Activated CD4-positive, alpha-beta T cell treated with anti-CD3 and anti-CD28 coated beads, Interleukin-2, Interleukin-6, amounts not matched to agents 100 ng/mL and 50 ng/mL, durations not matched to agents 16 hours and 8 hours (primary cell): ENCODE data around the gene CD6.

Experiments used
- DNase-seq: peaks from one replicate; pipeline ENCODE4 v3.0.0-alpha.2; 2020

CD6 gene, protein sequence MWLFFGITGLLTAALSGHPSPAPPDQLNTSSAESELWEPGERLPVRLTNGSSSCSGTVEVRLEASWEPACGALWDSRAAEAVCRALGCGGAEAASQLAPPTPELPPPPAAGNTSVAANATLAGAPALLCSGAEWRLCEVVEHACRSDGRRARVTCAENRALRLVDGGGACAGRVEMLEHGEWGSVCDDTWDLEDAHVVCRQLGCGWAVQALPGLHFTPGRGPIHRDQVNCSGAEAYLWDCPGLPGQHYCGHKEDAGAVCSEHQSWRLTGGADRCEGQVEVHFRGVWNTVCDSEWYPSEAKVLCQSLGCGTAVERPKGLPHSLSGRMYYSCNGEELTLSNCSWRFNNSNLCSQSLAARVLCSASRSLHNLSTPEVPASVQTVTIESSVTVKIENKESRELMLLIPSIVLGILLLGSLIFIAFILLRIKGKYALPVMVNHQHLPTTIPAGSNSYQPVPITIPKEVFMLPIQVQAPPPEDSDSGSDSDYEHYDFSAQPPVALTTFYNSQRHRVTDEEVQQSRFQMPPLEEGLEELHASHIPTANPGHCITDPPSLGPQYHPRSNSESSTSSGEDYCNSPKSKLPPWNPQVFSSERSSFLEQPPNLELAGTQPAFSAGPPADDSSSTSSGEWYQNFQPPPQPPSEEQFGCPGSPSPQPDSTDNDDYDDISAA

DNA sequence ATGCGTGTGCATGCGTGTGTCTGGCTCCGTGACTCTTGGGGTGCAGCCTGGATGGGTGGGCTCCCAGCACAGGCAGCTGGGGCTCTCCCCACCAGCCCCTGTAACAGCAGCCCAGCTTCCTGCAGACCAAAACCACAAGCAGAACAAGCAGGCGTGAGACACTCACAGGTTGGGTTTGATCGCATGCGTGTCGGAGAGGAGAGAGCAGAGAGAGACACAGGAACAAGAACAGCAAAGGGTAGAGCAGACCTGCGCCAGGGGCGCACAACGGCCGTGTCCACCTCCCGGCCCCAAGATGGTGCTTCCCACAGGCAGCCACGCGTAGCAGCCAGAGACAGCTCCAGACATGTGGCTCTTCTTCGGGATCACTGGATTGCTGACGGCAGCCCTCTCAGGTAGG lies at the start of gene CD6:
TSS of gene CD6 (plus strand) at position 161 of the 400 bp plus-strand sequence. CDS start at position 347, 186 bp downstream.
- DNase-seq, result peak; percentile 82

DNA sequence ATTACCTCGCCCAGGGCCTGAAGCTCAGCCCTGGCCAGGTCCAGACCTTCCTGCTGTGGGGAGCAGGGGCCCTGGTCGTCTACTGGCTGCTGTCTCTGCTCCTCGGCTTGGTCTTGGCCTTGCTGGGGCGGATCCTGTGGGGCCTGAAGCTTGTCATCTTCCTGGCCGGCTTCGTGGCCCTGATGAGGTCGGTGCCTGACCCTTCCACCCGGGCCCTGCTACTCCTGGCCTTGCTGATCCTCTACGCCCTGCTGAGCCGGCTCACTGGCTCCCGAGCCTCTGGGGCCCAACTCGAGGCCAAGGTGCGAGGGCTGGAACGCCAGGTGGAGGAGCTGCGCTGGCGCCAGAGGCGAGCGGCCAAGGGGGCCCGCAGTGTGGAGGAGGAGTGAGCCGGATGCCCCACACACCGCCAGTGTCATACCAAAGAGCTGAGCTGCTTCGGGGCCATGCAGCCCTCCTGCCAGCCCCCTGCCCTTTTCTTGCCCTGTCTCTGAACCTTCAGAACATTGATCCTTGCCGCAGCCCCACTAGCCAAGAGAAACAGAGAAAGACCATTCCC lies 49.6 kb upstream of the CD6 start:
- DNase-seq, result no peak

DNA sequence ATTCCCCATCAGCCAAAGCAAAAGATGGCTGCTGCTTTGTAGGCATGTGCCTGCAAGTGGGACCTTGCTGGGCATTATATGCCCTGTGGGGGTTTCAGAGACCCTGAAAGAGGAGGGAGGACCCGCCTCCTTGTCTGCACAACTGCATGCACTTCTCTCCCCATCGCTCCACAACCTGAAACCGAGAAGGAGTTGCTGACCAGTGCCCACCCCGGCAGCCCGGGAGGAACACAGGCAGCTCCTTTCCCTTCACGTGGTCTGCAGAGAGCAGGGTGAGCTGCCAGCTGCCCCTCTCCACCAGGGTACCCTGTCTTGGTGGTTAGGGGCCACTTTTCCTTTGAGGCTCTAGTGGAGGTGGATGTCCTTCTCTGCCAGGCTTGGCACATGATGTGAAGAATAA lies 48.6 kb upstream of the CD6 start:
- DNase-seq, result no peak

DNA sequence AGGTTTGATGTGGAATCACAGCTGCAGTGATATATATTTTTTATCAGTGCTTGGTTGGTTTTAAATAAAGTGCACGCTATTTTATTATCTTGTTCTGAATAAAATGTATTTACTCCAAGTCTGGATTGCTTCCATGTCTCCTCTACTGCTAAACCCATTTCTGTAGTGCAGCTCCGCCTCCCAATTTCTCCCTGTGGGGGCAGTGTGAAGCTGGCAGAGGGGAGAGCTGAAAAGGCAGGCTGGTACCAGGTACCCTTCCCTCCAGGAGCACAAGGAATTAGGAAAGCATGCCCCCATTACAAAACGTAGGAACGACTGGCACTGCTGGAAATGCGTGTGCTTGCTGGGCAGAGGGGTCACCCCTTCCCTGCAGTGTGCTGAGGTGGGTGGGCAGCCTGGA lies 48.2 kb upstream of the CD6 start:
- no peak for DNase-seq

DNA sequence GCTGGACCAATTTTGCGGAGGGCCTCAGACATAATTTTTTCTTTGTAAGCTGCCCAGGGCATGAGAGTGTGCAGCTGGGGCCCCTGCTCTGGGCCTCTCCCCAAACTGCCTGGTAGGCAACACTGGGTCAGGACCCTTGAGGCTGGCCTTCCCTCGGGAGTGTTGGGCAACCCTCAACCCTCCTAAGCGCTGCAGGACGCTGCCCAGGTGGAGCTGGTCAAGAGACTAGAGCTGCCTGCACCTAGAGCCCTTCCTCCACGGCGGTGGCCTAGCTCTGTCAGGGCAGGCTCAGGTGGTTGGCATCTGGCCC lies 47.7 kb upstream of the CD6 start:
- no peak for DNase-seq

DNA sequence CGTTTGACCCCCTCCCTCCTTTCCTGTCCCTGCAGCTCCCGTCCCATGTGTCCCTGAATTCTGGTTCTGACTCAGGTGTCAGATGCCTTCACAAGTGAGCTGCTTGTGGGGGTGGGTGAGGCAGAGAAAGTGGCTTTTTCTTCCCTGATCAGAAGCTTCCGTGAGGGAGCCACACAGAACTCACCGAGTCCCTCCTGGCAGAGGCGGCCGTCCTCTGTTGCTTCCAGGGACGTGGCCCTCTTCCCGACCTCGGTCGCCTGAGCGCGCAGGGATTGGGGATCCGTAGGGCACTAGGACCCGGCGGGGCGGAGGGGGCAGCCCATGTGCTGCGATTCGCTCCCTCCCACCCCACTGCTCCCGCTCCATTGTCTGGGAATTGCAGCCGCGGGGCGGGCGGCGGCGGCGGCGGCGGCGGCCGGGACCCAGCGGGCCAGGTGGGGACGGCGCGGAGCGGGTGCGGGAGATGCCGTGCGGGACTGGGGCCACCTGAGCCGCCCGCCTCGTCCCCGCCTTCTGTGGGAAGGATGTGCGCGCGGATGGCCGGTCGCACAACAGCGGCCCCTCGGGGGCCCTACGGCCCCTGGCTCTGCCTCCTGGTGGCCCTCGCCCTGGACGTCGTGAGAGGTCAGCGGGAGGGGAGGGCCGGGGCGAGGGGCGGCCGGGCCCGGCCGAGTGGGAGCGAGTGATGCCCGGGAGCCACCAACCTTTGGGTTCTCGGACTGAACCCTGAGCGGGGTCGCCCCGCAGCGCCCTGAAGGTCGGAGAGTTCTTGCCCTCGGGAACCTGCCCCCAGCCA lies 47.2 kb upstream of the CD6 start, which contains the start of gene TMEM132A:
TSS of gene TMEM132A (plus strand) at position 351 of the 796 bp plus-strand sequence. CDS start at position 525, 174 bp downstream.
- DNase-seq, result peak; percentile 29

DNA sequence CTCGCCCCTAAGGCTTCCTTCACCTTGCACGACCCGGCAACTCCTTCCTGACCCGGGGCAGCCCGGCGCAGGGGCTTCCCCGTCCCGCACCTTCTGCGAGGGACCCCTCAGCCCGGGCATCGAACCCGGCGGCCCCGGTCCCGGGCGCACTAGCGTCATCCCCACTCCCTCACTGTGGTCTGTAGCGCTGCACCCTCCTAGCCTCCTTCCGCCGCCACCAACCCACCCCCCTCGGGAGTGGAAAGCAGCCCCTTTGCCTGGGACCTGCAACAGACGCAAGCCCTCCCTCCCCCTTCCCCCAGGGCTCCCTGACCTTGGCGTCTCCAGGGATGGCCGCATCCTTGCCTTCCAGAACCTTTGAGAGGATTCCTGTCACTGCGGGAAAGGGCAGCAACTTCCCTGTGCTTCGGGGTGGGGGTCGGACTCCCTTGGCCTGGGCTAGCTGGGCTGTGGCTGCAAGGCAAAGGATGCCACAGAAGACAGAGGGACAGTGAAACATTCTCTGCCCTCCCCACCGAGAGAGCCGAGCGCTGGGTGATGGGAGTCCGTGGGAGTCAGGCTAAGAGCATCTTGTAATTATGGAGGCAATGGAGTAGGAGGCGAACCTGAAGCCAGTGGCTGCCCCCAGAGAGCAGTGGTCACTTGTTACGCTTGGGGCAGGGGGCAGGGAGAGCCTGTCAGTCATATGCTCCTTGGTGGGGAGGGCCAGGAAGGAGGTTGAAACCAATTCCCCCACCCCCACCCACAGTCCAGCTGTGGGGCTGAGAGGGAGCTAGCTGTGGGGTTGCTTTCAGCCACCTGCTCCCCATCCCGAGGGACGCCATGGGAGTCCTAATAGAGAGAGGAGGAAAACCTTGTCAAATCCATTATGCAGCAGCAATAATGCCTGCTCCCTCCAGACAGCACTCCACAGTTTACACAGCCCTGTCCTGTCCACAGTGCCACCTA lies 46.3 kb upstream of the CD6 start:
- no peak for DNase-seq

DNA sequence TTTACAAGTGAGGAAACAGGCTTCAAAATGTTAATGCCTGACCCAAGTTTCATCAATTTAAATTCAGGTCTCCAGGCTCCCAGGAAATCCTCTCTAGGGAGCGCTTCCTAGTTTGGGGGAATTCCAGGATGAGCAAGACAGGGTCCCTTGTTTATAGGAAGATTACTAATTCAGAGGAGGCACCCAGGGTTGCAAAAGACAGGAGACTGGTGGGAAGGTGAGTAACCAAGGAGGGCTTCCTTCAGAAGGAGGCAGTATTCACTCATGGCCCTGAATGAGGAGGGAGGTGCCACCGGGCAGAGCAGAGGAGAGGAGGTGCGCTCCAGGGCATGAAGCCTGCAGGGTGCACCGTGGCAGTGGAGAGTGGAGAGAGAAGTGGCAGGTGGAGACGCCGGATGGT lies 45.6 kb upstream of the CD6 start:
- DNase-seq, result no peak

DNA sequence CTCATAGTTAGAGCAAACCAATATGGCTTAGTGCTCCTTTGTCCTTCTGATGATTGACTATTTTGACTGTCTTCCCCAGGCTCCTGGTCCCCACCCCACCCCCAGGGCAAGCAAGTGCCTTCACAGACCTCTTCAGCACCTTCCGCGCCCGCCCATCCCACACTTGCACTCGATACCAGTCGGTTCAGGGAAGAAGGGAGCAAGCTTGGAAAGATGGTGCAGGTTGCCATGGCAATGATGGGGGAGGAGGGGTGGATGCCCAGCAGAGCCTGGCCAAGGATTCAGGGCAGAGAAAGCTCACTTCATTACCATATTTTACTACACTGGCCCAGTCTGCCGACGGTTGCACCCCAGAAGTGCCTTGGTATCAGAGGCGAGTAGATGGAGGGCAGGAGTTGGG lies 45.0 kb upstream of the CD6 start:
- DNase-seq, result no peak

DNA sequence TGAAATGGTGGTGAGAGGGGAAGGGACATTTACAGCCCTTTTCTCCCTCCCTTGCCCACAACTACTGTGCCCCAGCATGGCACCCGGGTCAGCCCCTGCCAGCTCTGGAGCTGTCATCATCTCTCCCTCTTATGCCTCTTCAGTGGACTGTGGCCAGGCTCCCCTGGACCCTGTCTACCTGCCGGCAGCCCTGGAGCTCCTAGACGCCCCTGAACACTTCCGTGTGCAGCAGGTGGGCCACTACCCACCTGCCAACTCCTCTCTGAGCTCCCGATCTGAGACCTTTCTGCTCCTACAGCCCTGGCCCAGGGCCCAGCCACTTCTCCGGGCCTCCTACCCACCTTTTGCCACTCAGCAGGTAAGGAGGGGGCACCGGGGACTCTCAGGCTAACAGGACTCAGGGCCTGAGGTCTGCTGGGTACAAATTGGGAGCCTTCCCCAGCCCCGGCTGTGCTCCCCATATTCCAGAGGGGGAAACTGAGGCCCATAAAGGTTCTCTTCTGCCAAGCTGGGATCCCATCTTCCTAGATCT lies 44.4 kb upstream of the CD6 start:
- no peak for DNase-seq

DNA sequence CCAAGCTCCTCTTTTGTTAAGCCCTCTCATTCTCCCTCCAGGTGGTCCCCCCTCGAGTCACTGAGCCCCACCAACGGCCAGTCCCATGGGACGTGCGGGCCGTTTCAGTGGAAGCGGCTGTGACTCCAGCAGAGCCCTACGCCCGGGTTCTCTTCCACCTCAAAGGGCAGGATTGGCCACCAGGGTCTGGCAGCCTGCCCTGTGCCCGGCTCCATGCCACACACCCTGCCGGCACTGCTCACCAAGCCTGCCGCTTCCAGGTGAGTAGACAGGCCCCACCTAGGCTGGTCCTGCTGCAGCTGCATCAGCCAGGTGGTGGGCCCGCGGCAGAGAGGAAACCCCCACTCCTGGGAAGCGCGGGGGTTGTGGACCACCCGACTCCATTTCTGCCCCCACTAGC lies 43.9 kb upstream of the CD6 start:
- no peak for DNase-seq

DNA sequence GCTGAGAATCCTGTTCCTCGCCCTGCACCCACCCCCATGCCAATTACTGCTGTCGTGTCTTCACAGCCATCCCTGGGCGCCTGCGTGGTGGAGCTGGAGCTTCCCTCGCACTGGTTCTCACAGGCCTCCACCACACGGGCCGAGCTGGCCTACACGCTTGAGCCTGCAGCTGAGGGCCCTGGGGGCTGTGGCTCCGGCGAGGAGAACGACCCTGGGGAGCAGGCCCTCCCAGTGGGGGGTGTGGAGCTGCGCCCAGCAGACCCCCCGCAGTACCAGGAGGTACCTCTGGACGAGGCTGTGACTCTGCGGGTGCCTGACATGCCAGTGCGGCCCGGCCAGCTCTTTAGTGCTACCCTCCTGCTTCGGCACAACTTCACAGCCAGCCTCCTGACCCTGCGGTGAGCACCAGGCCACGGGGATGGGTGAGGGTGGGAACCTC lies 42.9 kb upstream of the CD6 start:
- no peak for DNase-seq

DNA sequence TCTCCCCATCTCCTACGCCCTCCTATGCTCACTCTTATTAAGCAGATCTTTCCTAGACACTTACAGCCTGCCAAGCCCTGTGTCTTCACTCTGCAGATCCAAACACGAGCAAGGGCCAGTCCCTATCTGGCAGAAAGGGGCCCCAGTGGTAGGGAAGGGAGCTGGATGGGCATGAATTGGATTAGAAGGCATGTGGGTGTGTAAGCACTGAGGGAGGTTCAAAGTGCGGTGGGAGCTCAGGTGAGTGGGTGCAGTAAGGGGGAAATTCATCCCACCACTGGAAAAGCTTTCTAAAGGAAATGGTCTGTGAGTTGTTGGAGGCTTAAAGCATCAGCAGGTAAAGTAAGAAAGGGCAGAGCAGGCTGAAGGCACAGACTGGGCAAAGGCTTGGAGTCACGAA lies 41.7 kb upstream of the CD6 start:
- no peak for DNase-seq

DNA sequence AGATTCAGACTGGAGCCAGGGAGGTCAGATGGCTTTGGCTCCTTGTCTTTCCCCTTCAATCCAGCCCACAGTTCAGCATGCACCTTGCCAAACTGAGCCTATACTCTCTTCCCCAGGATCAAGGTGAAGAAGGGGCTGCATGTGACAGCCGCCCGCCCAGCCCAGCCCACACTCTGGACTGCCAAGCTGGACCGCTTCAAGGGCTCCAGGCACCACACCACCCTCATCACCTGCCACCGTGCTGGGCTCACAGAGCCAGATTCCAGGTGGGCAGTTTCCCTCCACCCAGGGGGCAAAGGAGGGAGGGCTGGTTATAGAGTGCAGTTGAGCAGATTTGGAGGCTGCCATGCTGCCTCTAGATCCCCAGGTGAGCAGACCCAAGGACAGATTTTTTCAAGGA lies 41.1 kb upstream of the CD6 start:
- no peak for DNase-seq

DNA sequence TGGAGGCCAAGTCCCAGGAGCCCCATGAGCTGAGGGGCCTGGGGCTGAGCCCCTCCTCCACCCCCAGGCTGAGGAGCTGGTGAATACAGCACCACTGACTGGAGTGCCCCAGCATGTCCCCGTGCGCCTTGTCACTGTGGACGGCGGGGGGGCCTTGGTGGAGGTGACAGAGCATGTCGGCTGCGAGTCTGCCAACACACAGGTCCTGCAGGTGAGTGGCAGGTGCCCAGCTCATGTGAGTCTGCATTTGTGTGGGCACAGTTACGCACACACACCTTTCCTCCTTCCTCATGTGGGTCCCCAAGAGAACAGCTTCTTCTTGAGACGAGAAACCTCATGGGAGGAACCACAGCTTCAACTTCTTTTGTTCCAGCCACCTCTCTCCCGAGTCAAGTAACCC lies 39.6 kb upstream of the CD6 start:
- no peak for DNase-seq

DNA sequence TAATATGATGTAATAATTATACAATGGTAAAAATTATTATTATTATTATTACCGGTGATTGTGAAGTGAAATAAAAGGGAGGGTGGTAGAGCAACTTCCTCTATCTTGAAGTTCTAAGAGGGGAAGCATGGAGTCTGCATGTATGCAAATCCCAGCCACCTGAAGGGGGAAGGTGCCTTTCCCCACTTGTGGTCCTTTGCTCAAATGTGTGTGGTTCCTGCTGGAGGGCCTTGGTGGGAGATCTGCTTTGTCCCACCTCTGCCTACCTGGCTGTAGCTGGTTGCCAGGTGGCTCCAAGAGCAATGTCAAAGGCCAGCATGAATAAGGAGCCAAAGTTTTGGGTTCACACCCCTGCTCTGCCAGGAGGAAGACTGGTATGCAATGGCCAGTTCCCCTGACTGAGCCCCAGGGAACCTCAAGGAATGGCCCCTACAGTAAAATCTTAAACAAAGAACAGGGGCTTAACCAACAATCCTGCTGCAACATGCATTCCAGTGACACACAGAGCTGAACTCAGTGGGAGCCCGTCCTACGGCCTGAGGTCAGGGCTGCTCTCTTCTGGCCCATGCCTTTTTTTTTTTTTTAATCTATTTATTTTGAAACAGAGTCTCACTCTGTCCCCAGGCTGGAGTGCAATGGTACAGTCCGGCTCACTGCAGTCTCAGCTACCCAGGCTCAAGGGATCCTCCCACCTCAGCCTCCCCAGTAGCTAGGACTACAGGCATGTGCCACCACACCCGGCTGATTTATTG lies 38.7 kb upstream of the CD6 start:
- no peak for DNase-seq

DNA sequence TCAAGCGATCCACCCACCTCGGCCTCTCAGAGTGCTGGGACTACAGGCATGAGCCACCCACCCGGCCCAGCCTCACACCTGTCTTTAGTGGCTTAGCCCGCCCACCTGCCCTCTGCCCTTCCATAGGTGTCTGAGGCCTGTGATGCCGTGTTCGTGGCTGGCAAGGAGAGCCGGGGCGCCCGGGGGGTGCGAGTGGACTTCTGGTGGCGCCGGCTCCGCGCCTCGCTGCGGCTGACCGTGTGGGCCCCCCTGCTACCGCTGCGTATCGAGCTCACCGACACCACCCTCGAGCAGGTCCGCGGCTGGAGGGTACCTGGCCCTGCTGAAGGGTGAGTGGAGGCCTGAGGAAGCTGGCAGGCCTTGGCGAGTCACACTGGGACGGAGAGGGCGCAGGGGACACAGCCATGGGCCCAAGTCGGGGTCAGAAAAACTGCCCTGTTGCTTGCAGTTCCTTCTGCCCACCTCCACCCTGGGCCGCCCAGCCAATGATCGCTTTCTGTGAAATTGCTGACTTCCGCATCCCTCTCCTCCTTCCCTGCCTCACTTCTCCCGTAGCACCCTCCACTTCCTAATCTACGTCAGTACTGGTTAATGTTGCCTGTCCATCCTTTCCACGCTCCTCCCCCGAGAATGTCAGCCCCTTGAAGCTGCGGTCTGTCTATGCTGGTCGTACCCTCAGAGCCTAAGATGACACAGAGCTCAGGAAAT lies 37.9 kb upstream of the CD6 start:
- DNase-seq, result no peak

DNA sequence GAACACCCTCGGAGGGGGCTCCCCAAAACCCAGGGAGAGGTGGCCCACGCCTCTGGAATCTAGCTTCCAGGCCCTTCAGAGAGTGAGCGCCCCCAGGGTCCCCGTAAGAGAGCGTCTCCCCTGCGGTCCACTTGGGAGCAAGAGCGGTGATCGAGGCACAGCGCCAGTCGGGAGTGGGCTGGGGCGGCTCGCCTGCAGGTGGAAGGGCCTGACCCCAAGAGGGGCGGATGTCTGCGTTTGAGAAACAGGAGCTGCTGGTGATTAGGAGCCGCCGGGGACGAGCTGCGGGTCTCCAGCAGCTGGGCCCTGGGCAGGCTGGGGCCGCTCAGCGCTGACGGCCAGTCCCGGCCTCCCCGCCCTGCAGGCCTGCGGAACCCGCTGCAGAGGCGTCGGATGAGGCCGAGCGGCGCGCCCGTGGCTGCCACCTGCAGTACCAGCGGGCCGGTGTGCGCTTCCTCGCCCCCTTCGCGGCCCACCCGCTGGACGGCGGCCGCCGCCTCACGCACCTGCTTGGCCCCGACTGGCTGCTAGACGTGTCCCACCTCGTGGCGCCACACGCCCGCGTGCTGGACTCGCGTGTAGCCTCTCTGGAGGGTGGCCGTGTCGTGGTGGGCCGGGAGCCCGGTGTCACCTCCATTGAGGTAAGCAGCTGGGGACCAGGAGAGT lies 37.2 kb upstream of the CD6 start:
- DNase-seq, result no peak

DNA sequence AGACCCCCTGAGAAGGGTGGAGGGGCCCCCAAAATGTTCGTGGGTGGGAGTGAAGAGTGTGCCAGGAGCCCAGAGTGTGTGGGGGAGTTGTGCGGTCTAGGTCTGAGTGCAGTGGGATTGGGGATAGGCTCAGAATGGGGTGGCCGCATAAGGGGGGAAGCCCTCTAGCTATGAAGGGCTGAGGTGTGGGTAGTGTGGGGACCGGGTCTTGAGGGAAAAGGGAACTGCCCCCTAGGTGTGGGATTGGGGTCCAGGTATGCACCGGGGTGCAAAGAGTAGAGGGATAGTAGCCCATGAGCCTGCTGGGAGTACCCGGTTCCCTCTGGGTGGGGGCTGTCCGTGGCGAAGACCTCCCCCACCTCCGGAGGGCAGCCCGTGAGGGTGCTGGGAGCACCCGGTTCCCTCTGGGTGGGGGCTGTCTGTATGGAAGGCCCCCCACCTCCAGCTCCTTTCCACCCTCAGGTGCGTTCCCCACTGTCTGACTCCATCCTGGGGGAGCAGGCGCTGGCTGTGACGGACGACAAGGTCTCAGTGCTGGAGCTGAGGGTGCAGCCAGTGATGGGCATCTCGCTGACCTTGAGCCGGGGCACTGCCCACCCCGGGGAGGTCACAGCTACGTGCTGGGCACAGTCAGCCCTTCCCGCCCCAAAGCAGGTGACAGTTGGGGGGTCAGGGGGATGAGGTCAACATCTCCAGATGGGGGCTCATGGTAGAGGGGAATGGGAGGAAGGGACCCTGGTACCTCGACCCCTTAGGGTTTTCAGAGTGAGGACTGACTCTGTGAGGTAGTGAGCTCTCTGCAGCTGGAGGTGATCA lies 36.5 kb upstream of the CD6 start:
- no peak for DNase-seq
